ENCODE measurements around the gene CCDC194.

GRCh38 chr19:17404015-17404414, 10.0 kb upstream of the CCDC194 start:
- TF ChIP-seq IRF1 (CRISPR knock-in tag; IDR thresholded peaks at IDR 0.05), result no peak
- no peak for TF ChIP-seq CTCF (IDR thresholded peaks at IDR 0.05)
- TF ChIP-seq SOX15 (CRISPR knock-in tag; IDR thresholded peaks at IDR 0.05), result no peak
- no peak for TF ChIP-seq E2F1 (CRISPR knock-in tag; IDR thresholded peaks at IDR 0.05)
- TF ChIP-seq SP1 (CRISPR knock-in tag; conservative IDR thresholded peaks at IDR 0.05), result no peak
